ENCODE data around the gene GRM5.

The GRM5 gene

GRCh38 chr11:88626216-88626615, 439.6 kb downstream of the GRM5 start:
- DNase-seq (ENCODE audit: extremely low read depth, insufficient read length) = no peak
- TF ChIP-seq, protein P1, sequence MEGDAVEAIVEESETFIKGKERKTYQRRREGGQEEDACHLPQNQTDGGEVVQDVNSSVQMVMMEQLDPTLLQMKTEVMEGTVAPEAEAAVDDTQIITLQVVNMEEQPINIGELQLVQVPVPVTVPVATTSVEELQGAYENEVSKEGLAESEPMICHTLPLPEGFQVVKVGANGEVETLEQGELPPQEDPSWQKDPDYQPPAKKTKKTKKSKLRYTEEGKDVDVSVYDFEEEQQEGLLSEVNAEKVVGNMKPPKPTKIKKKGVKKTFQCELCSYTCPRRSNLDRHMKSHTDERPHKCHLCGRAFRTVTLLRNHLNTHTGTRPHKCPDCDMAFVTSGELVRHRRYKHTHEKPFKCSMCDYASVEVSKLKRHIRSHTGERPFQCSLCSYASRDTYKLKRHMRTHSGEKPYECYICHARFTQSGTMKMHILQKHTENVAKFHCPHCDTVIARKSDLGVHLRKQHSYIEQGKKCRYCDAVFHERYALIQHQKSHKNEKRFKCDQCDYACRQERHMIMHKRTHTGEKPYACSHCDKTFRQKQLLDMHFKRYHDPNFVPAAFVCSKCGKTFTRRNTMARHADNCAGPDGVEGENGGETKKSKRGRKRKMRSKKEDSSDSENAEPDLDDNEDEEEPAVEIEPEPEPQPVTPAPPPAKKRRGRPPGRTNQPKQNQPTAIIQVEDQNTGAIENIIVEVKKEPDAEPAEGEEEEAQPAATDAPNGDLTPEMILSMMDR (IDR thresholded peaks at IDR 0.05; ENCODE audit: insufficient read depth, low read length, poor library complexity, severe bottlenecking) = no peak
- no peak overlapping the region for H3K4me3 ChIP-seq (replicated peaks; ENCODE audit: low read depth, low read length)
- no peaks in the 10 kb centered on the region for H3K36me3 ChIP-seq (ENCODE audit: control insufficient read depth, insufficient read depth, low read length)
- no peaks in the 10 kb centered on the region for H3K27me3 ChIP-seq (replicated peaks; ENCODE audit: control insufficient read depth, insufficient read depth, low read length)

DNA sequence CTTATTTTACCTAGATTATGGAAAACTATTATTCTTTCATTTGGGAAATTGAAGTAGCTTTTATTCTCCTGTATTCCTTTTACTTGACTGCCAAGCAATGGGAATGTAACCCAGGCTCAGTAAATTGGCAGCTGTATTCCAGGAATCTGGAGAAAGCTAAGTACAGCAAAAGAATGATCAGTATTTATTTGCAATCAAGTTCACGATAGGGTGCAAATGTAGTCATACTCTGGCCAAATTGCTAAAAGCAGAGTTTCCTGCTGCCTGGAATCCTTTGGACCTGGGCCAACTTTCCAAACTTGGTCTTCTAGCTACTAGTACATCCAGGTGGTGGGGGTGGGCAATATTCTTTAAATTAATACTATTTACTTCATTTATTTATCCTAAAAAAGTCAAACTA, 442.3 kb downstream of the GRM5 start:
- no peaks in the 10 kb centered on the region for H3K27me3 ChIP-seq (replicated peaks; ENCODE audit: control insufficient read depth, insufficient read depth, low read length)
- TF ChIP-seq, protein P1 (IDR thresholded peaks at IDR 0.05; ENCODE audit: insufficient read depth, low read length, poor library complexity, severe bottlenecking) = no peak
- no peak for DNase-seq (ENCODE audit: extremely low read depth, insufficient read length)
- H3K4me3 ChIP-seq (replicated peaks; ENCODE audit: low read depth, low read length) = no peak overlapping the region
- no peaks in the 10 kb centered on the region for H3K36me3 ChIP-seq (ENCODE audit: control insufficient read depth, insufficient read depth, low read length)

GRCh38 chr11:88620568-88621130, 445.1 kb downstream of the GRM5 start:
- Histone ChIP-seq H3K36me3 (ENCODE audit: control insufficient read depth, insufficient read depth, low read length) (no peaks in the 10 kb centered on the region), H3K27me3 (replicated peaks; ENCODE audit: control insufficient read depth, insufficient read depth, low read length) (no peaks in the 10 kb centered on the region), H3K4me3 (replicated peaks; ENCODE audit: low read depth, low read length) (no peak overlapping the region)
- TF ChIP-seq, protein P1 (IDR thresholded peaks at IDR 0.05; ENCODE audit: insufficient read depth, low read length, poor library complexity, severe bottlenecking) = no peak
- DNase-seq (ENCODE audit: extremely low read depth, insufficient read length) = no peak

DNA sequence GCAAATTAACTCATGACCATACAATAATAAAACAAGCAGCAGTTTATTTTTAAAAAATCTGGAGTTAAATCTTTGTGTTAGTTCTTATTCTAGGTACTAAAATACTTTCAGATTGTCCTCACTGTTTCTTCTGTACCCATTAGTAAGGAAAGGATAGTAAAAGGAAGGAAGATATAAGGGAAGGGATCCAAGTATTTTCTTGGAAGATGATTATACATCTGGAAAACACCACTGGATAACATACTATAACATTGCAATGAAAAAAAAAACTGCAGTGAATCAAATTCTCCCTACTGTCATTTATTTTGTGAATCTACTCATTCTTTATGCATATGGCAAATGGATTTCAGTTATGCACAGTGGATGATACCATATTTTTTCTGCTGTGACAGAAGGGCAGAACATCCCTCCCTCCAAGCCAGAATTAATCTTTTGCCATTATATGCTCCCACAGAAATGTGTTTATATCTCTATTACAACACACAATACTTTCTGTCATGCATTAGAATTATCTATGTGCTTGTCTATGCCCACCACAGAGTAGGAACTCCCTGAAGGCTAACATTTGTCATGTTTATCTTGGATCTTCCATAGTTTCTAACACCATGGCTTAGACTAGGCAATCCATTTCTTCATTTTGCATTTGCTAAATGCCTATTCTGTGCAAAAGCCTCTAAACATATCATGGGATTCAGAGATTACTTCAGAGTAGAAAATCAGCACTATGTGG, 446.0 kb downstream of the GRM5 start:
- Histone ChIP-seq H3K4me3 (replicated peaks; ENCODE audit: low read depth, low read length) (no peak overlapping the region), H3K27me3 (replicated peaks; ENCODE audit: control insufficient read depth, insufficient read depth, low read length) (no peaks in the 10 kb centered on the region), H3K36me3 (ENCODE audit: control insufficient read depth, insufficient read depth, low read length) (no peaks in the 10 kb centered on the region)
- no peak for DNase-seq (ENCODE audit: extremely low read depth, insufficient read length)
- TF ChIP-seq, protein P1 (IDR thresholded peaks at IDR 0.05; ENCODE audit: insufficient read depth, low read length, poor library complexity, severe bottlenecking) = no peak

GRCh38 chr11:88619071-88619425, 446.7 kb downstream of the GRM5 start:
- TF ChIP-seq, protein P1 (IDR thresholded peaks at IDR 0.05; ENCODE audit: insufficient read depth, low read length, poor library complexity, severe bottlenecking) = no peak
- Histone ChIP-seq H3K4me3 (replicated peaks; ENCODE audit: low read depth, low read length) (no peak overlapping the region), H3K27me3 (replicated peaks; ENCODE audit: control insufficient read depth, insufficient read depth, low read length) (no peaks in the 10 kb centered on the region), H3K36me3 (ENCODE audit: control insufficient read depth, insufficient read depth, low read length) (no peaks in the 10 kb centered on the region)
- DNase-seq (ENCODE audit: extremely low read depth, insufficient read length) = no peak

All from GM06990 (cell line).